ENCODE measurements around the gene ERC2.
"Not testable (repeated sequence)": the region's sequence is repeated elsewhere in the genome, so short reads cannot be mapped to it uniquely, and the experiment has no call there.

The ERC2 gene

DNA sequence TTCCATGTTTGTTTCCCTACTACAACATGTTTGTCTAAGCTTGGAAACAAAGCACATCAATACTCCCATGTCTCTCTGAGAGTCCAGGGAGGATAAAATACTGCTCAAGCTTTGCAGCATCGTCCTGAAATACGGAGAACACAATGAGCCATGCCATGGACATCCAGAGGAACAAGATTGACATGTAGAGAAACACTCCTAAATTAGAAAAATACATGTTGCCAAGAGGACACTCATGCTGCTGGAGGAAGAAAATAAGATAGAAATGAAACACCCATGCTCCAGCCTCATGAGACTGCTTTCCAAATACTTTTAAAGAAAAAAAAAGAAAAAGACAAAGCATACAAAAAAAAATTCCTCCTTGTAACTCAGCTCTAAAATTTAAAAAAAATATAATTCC lies 387.0 kb downstream of the ERC2 start:
- TF ChIP-seq, protein P1, sequence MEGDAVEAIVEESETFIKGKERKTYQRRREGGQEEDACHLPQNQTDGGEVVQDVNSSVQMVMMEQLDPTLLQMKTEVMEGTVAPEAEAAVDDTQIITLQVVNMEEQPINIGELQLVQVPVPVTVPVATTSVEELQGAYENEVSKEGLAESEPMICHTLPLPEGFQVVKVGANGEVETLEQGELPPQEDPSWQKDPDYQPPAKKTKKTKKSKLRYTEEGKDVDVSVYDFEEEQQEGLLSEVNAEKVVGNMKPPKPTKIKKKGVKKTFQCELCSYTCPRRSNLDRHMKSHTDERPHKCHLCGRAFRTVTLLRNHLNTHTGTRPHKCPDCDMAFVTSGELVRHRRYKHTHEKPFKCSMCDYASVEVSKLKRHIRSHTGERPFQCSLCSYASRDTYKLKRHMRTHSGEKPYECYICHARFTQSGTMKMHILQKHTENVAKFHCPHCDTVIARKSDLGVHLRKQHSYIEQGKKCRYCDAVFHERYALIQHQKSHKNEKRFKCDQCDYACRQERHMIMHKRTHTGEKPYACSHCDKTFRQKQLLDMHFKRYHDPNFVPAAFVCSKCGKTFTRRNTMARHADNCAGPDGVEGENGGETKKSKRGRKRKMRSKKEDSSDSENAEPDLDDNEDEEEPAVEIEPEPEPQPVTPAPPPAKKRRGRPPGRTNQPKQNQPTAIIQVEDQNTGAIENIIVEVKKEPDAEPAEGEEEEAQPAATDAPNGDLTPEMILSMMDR (IDR thresholded peaks at IDR 0.05; ENCODE audit: control insufficient read depth, insufficient read depth, low read depth, low read length, missing control alignments) = no peak
- H3K4me3 ChIP-seq (ENCODE audit: control insufficient read depth, low read depth, low read length) = no peak overlapping the region
- DNase-seq (ENCODE audit: low read depth) = no peak

- no peak for DNase-seq (ENCODE audit: low read depth)
- TF ChIP-seq, protein P1 (IDR thresholded peaks at IDR 0.05; ENCODE audit: control insufficient read depth, insufficient read depth, low read depth, low read length, missing control alignments) = no peak
Measured at GRCh38 chr3:56076746-56077145, 391.5 kb downstream of the ERC2 start.

GRCh38 chr3:56075089-56075488 lies 393.2 kb downstream of the ERC2 start:
- TF ChIP-seq, protein P1 (IDR thresholded peaks at IDR 0.05; ENCODE audit: control insufficient read depth, insufficient read depth, low read depth, low read length, missing control alignments) = no peak
- DNase-seq (ENCODE audit: low read depth) = no peak
- no peak overlapping the region for H3K4me3 ChIP-seq (ENCODE audit: control insufficient read depth, low read depth, low read length)

More at GRCh38 chr3:56076746-56077145, 391.5 kb downstream of the ERC2 start:
- H3K4me3 ChIP-seq (ENCODE audit: control insufficient read depth, low read depth, low read length) = no peak overlapping the region

DNA sequence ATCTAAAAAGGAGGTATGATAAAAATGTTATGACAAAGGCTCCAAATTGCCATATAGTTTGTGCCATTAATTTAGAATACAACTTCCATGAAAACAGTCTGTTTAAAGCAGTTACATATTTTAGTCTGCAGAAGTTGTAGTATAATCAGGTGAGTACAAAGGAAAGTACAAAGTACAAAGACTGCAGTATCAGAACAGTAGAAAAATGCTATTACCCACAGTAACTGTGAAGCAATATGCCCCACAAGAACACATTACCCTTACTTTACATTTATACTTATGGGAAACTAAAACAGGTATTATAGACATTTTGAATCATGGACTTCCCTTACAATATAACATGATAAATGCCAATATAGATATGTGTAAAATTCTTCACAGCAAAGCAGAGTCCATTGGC lies 398.5 kb downstream of the ERC2 start:
- TF ChIP-seq, protein P1 (IDR thresholded peaks at IDR 0.05; ENCODE audit: control insufficient read depth, insufficient read depth, low read depth, low read length, missing control alignments) = no peak
- H3K4me3 ChIP-seq (ENCODE audit: control insufficient read depth, low read depth, low read length) = no peak overlapping the region
- DNase-seq (ENCODE audit: low read depth) = no peak

- H3K4me3 ChIP-seq (ENCODE audit: control insufficient read depth, low read depth, low read length); DNase-seq (ENCODE audit: low read depth): not testable (repeated sequence)
Measured at GRCh38 chr3:56066405-56066804, 401.9 kb downstream of the ERC2 start.

DNA sequence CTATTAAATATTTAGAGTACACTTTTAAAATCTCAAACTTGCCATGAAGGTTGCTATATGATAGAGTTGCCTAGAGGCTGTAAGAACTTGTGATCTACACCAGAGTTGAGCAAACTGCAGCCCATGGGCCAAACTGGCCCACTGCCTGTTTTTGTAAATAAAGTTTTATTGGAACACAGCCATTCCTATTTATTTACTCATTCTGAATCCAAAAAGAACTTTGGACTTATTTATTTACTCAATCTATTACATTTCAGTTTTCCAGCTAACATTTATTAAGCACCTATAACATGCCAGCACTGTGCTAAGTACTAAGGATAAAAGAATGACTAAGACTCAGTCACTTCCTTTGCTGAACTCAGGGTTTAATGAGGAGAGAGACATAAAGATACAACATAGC lies 403.6 kb downstream of the ERC2 start:
- no peak overlapping the region for H3K4me3 ChIP-seq (ENCODE audit: control insufficient read depth, low read depth, low read length)
- TF ChIP-seq, protein P1 (IDR thresholded peaks at IDR 0.05; ENCODE audit: control insufficient read depth, insufficient read depth, low read depth, low read length, missing control alignments) = no peak
- no peak for DNase-seq (ENCODE audit: low read depth)

DNA sequence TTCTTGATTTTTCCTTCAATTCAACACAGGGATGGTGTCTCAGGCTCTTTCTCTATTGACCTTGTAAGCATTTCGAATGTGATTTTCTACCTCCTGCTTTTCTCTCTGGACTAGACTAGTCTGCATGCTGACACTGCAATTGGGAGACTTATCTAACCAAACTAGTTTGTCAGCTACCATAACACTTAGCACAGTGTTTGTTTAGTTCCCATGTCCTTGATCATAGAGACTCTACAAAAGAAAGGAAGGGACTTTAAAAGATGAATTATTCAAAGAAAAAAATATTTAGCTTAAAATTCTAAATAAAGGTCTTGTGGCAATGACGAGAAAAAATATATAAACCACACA lies 407.0 kb downstream of the ERC2 start:
- no peak overlapping the region for H3K4me3 ChIP-seq (ENCODE audit: control insufficient read depth, low read depth, low read length)
- TF ChIP-seq, protein P1 (IDR thresholded peaks at IDR 0.05; ENCODE audit: control insufficient read depth, insufficient read depth, low read depth, low read length, missing control alignments) = no peak
- no peak for DNase-seq (ENCODE audit: low read depth)

Measured in AG09309 (cell line).